Measurements from ENCODE around the gene TASP1. TPM values are rescaled to one million over a fixed set of nuclear protein-coding genes. Genes with fewer than 3 reads are reported as not detected.

TASP1 gene
- total RNA-seq, 1 experiment from 2014 or later, result 27.4 TPM

DNA sequence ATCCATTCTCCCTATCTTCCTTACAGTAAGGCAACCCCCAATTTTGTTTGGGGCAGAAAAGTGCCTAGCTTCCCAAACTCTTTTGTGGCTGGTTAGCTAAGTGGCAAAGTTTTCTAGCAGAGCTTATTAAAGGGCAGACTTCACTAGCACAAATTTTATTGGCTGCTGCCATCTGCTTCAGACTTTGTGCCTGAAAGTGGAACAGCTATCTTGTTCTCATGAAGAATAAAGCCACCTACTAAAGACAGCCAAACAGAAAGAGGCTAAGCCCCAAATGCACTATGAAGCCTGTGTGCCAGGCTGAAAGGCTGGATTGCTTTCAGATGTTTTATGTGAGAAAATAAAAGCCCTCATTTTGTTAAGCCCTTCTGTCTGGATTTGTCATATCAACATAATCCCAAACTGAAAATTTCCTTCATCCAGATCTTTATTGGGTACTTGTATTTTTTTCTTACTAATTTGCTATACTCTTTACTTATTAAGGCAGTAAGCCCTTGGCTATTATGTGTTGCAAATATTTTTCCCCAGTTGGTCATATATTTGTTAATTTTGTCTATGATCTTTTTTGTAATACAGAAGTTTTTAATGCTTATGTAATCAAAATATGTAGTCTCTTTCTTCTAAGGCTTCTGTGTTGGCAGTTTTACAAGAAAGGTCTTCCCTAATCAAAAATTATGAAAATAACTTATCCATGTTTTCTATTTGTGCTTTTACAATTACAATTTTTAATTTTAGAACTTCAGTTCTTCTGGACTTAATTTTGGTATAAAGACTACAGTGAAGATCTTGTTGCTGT lies 191.1 kb downstream of the TASP1 start:
- TF ChIP-seq, protein P1, sequence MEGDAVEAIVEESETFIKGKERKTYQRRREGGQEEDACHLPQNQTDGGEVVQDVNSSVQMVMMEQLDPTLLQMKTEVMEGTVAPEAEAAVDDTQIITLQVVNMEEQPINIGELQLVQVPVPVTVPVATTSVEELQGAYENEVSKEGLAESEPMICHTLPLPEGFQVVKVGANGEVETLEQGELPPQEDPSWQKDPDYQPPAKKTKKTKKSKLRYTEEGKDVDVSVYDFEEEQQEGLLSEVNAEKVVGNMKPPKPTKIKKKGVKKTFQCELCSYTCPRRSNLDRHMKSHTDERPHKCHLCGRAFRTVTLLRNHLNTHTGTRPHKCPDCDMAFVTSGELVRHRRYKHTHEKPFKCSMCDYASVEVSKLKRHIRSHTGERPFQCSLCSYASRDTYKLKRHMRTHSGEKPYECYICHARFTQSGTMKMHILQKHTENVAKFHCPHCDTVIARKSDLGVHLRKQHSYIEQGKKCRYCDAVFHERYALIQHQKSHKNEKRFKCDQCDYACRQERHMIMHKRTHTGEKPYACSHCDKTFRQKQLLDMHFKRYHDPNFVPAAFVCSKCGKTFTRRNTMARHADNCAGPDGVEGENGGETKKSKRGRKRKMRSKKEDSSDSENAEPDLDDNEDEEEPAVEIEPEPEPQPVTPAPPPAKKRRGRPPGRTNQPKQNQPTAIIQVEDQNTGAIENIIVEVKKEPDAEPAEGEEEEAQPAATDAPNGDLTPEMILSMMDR (IDR thresholded peaks at IDR 0.05; ENCODE audit: insufficient read depth in 1 of 2, low read depth in 1 of 2, low read length in 1 of 2, severe bottlenecking in 1 of 2, unreplicated experiment in 1 of 2), result no peak
- Histone ChIP-seq H3K27me3 (replicated peaks; ENCODE audit: control insufficient read depth, insufficient read depth, low read length) (no peaks in the 10 kb centered on the region), H3K4me1 (0 out of 2 replicates have a peak, but pooled peaks cover 5% of the 10 kb centered on the region), H3K9me3 (no peaks in the 10 kb centered on the region), H3K36me3 (ENCODE audit: control insufficient read depth, insufficient read depth, low read length) (no peaks in the 10 kb centered on the region), H3K4me3 (ENCODE audit: low read depth, low read length) (no peak overlapping the region)
- intact Hi-C loops (cut with micrococcal nuclease; ENCODE audit: unreplicated experiment), result no loop called here
- H3K4me1 Mint-ChIP-seq (ENCODE audit: low read depth, unreplicated experiment), result peaks cover 2% of the 10 kb centered on the region
- no peak for DNase-seq
- no peaks in the 10 kb centered on the region for H3K27me3 Mint-ChIP-seq (ENCODE audit: insufficient read depth, unreplicated experiment)
- H3K4me3 Mint-ChIP-seq (ENCODE audit: unreplicated experiment), result no peak overlapping the region
- no TSS peak for BruUV-seq (replicated peaks)
- H3K27ac Mint-ChIP-seq (ENCODE audit: unreplicated experiment), result no peak overlapping the region
- POLR2A ChIA-PET, result no interaction called here
- CTCF ChIA-PET, result no interaction called here
- peaks cover 5% of the 10 kb centered on the region for H3K36me3 Mint-ChIP-seq (ENCODE audit: insufficient read depth, unreplicated experiment)
- H3K9me3 Mint-ChIP-seq (ENCODE audit: unreplicated experiment), result peaks cover 2% of the 10 kb centered on the region

DNA sequence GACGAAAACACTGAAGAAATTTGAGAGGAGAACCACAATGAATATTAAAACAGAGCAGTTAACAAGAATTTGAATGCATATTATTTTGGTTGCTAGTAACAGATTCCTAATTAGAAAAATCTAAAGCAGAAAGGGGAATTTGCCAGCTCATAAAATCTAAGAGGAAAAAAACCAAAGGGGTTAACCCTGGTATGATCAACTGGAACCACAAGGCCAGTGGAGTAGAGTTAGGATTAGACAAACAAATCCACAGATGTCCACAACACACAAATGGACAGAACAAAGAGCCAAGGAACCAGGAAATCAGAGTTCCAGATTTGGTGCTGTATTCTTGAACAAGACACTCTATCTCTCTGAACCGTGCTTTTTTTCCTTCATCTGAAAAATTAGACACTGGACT lies 195.0 kb downstream of the TASP1 start:
- peaks cover 14% of the 10 kb centered on the region for H3K9me3 Mint-ChIP-seq (ENCODE audit: unreplicated experiment)
- no peaks in the 10 kb centered on the region for H3K36me3 Mint-ChIP-seq (ENCODE audit: insufficient read depth, unreplicated experiment)
- BruUV-seq (replicated peaks), result no TSS peak
- H3K27me3 Mint-ChIP-seq (ENCODE audit: insufficient read depth, unreplicated experiment), result no peaks in the 10 kb centered on the region
- Histone ChIP-seq H3K36me3 (ENCODE audit: control insufficient read depth, insufficient read depth, low read length) (no peaks in the 10 kb centered on the region), H3K4me1 (peaks cover 11% of the 10 kb centered on the region), H3K9me3 (no peaks in the 10 kb centered on the region), H3K4me3 (ENCODE audit: low read depth, low read length) (no peak overlapping the region), H3K27me3 (replicated peaks; ENCODE audit: control insufficient read depth, insufficient read depth, low read length) (no peaks in the 10 kb centered on the region)
- CTCF ChIA-PET, result no interaction called here
- H3K4me1 Mint-ChIP-seq (ENCODE audit: low read depth, unreplicated experiment), result peaks cover 16% of the 10 kb centered on the region
- no peak overlapping the region for H3K4me3 Mint-ChIP-seq (ENCODE audit: unreplicated experiment)
- POLR2A ChIA-PET, result no interaction called here
- intact Hi-C loops (cut with micrococcal nuclease; ENCODE audit: unreplicated experiment), result no loop called here
- no peak overlapping the region for H3K27ac Mint-ChIP-seq (ENCODE audit: unreplicated experiment)
- DNase-seq, result no peak
- TF ChIP-seq, protein P1 (IDR thresholded peaks at IDR 0.05; ENCODE audit: insufficient read depth in 1 of 2, low read depth in 1 of 2, low read length in 1 of 2, severe bottlenecking in 1 of 2, unreplicated experiment in 1 of 2), result no peak

DNA sequence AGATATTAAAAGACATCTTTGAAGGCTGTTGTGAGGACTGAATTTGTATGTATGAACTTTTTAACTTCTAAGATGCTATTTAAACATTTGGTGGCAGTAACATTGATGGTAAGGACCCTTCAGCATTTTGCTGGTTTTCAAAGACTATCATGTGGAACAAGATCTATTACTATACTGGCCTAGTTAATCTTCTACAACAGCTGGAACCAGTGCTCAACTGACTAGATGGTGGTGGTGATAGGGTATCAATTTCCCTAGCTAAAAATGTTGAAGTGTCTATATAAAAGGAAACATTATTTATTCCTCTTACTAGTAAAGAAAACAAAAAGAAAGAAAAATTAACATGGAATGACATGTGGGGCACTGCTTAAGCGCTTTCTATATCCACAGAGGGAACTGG lies 195.7 kb downstream of the TASP1 start:
- TF ChIP-seq, protein P1 (IDR thresholded peaks at IDR 0.05; ENCODE audit: insufficient read depth in 1 of 2, low read depth in 1 of 2, low read length in 1 of 2, severe bottlenecking in 1 of 2, unreplicated experiment in 1 of 2), result no peak
- CTCF ChIA-PET, result no interaction called here
- Mint-ChIP-seq H3K9me3 (ENCODE audit: unreplicated experiment) (peaks cover 14% of the 10 kb centered on the region), H3K27me3 (ENCODE audit: insufficient read depth, unreplicated experiment) (no peaks in the 10 kb centered on the region), H3K4me1 (ENCODE audit: low read depth, unreplicated experiment) (peaks cover 16% of the 10 kb centered on the region), H3K27ac (ENCODE audit: unreplicated experiment) (no peak overlapping the region), H3K36me3 (ENCODE audit: insufficient read depth, unreplicated experiment) (no peaks in the 10 kb centered on the region), H3K4me3 (ENCODE audit: unreplicated experiment) (no peak overlapping the region)
- intact Hi-C loops (cut with micrococcal nuclease; ENCODE audit: unreplicated experiment), result no loop called here
- BruUV-seq (replicated peaks), result no TSS peak
- Histone ChIP-seq H3K36me3 (ENCODE audit: control insufficient read depth, insufficient read depth, low read length) (no peaks in the 10 kb centered on the region), H3K4me3 (ENCODE audit: low read depth, low read length) (no peak overlapping the region), H3K27me3 (replicated peaks; ENCODE audit: control insufficient read depth, insufficient read depth, low read length) (no peaks in the 10 kb centered on the region), H3K4me1 (peaks cover 11% of the 10 kb centered on the region), H3K9me3 (no peaks in the 10 kb centered on the region)
- DNase-seq, result no peak
- POLR2A ChIA-PET, result no interaction called here

Measured in Caco-2 (cell line).